ENCODE data around the gene CYSTM1. TPM values are rescaled to one million over a fixed set of nuclear protein-coding genes. Genes with fewer than 3 reads are reported as not detected.

CYSTM1 gene
- total RNA-seq, 2 experiments from 2014 or later = 15.8 to 18.5 TPM

GRCh38 chr5:140266471-140267200, 91.6 kb downstream of the CYSTM1 start:
- POLR2A ChIA-PET = interaction anchor here (1.0 kb wide), 2 partner anchors 9 to 81 kb away, joined by 3 read pairs; no protein-coding TSS in a partner anchor
- no peak overlapping the region for H3K27ac Mint-ChIP-seq
- intact Hi-C loops (cut with micrococcal nuclease) = no loop called here

GRCh38 chr5:140267201-140267540, 92.2 kb downstream of the CYSTM1 start:
- ChIA-PET POLR2A (interaction anchor here (1.0 kb wide), 1 partner anchor 10 kb away, joined by 3 read pairs; no protein-coding TSS in a partner anchor), CTCF (interaction anchor here (1.0 to 5.3 kb wide), 8 partner anchors 11 to 85 kb away, joined by 3 to 26 read pairs (median 4); no protein-coding TSS in a partner anchor)
- Mint-ChIP-seq H3K27ac (peak overlapping the region; percentile 39), H3K4me3 (no peak overlapping the region), H3K27me3 (no peaks in the 10 kb centered on the region), H3K9me3 (no peaks in the 10 kb centered on the region), H3K4me1 (ENCODE audit: low read depth) (peaks cover 36% of the 10 kb centered on the region), H3K36me3 (ENCODE audit: low read depth) (peaks cover 12% of the 10 kb centered on the region)
- no peak for DNase-seq
- intact Hi-C loops (cut with micrococcal nuclease) = no loop called here
- no peak for TF ChIP-seq CTCF (IDR thresholded peaks at IDR 0.05)
- peak; percentile 81 for ATAC-seq

More at GRCh38 chr5:140266471-140267200, 91.6 kb downstream of the CYSTM1 start:
- CTCF ChIA-PET = interaction anchor here (1.0 to 5.3 kb wide), 8 partner anchors 10 to 85 kb away, joined by 3 to 26 read pairs (median 4); no protein-coding TSS in a partner anchor
- Mint-ChIP-seq H3K9me3 (no peaks in the 10 kb centered on the region), H3K36me3 (ENCODE audit: low read depth) (peaks cover 12% of the 10 kb centered on the region), H3K27me3 (no peaks in the 10 kb centered on the region), H3K4me3 (no peak overlapping the region), H3K4me1 (ENCODE audit: low read depth) (peaks cover 38% of the 10 kb centered on the region)
- no peak for TF ChIP-seq CTCF (IDR thresholded peaks at IDR 0.05)
- ATAC-seq = peak; percentile 35
- peak; percentile 47 for DNase-seq

GRCh38 chr5:140267559-140268018, 92.6 kb downstream of the CYSTM1 start:
- CTCF ChIA-PET = interaction anchor here (0.9 to 5.3 kb wide), 10 partner anchors 10 to 105 kb away, joined by 3 to 26 read pairs (median 4); no protein-coding TSS in a partner anchor
- no peak overlapping the region for H3K4me3 Mint-ChIP-seq
- ATAC-seq (peak; percentile 18), DNase-seq (no peak)
- H3K9me3 Mint-ChIP-seq = no peaks in the 10 kb centered on the region
- no peak for TF ChIP-seq CTCF (IDR thresholded peaks at IDR 0.05)
- H3K36me3 Mint-ChIP-seq (ENCODE audit: low read depth) = peaks cover 8% of the 10 kb centered on the region
- intact Hi-C loops (cut with micrococcal nuclease) = no loop called here
- peak overlapping the region; percentile 39 for H3K27ac Mint-ChIP-seq
- no peaks in the 10 kb centered on the region for H3K27me3 Mint-ChIP-seq
- H3K4me1 Mint-ChIP-seq (ENCODE audit: low read depth) = peaks cover 36% of the 10 kb centered on the region
- POLR2A ChIA-PET = interaction anchor here (0.7 to 1.5 kb wide), 3 partner anchors 10 to 287 kb away, joined by 3 to 4 read pairs (median 3); no protein-coding TSS in a partner anchor

GRCh38 chr5:140270008-140270407, 95.0 kb downstream of the CYSTM1 start:
- Mint-ChIP-seq H3K36me3 (ENCODE audit: low read depth) (peaks cover 9% of the 10 kb centered on the region), H3K9me3 (no peaks in the 10 kb centered on the region), H3K4me3 (no peak overlapping the region), H3K27ac (no peak overlapping the region), H3K27me3 (no peaks in the 10 kb centered on the region), H3K4me1 (ENCODE audit: low read depth) (peaks cover 39% of the 10 kb centered on the region)
- intact Hi-C loops (cut with micrococcal nuclease) = no loop called here
- no peak for ATAC-seq
- ChIA-PET POLR2A (no interaction called here), CTCF (interaction anchor here (2.0 to 2.7 kb wide), 3 partner anchors 10 to 82 kb away, joined by 4 to 10 read pairs (median 10); no protein-coding TSS in a partner anchor)
- DNase-seq = no peak
- TF ChIP-seq CTCF (IDR thresholded peaks at IDR 0.05) = no peak

- Mint-ChIP-seq H3K4me3 (no peak overlapping the region), H3K27me3 (no peaks in the 10 kb centered on the region), H3K9me3 (no peaks in the 10 kb centered on the region), H3K36me3 (ENCODE audit: low read depth) (peaks cover 17% of the 10 kb centered on the region), H3K27ac (peak overlapping the region; percentile 22), H3K4me1 (ENCODE audit: low read depth) (peaks cover 16% of the 10 kb centered on the region)
- DNase-seq = no peak
- no peak for ATAC-seq
- no peak for TF ChIP-seq CTCF (IDR thresholded peaks at IDR 0.05)
- intact Hi-C loops (cut with micrococcal nuclease) = no loop called here
- POLR2A ChIA-PET = no interaction called here
- CTCF ChIA-PET = interaction anchor here (0.8 to 1.3 kb wide), 4 partner anchors 13 to 79 kb away, joined by 3 read pairs; no protein-coding TSS in a partner anchor
These were observed 98.5 kb downstream of the CYSTM1 start for GRCh38 chr5:140273401-140273877.
